WTC11 (cell line): ENCODE results near the gene ASL. TPM values are rescaled to one million over a fixed set of nuclear protein-coding genes. Genes with fewer than 3 reads are reported as not detected.

Experiments used
- ATAC-seq: fragments of 200-7000 bp; cut with Tn5 transposase; 2 replicates; pipeline ENCODE4 v1.10.0; 2021; ENCODE audit warnings: mild to moderate bottlenecking, moderate library complexity
- CTCF ChIA-PET: fragments of 300-600 bp; sonication (Branson Sonifier 250); formaldehyde crosslinking; loops from one replicate; lab custom pipeline; 2021; ENCODE audit warnings: antibody characterized with exemption; lab: Charles Lee
- POLR2A ChIA-PET: fragments of 350-600 bp; sonication (Branson Sonifier 250); formaldehyde crosslinking; loops from one replicate; lab custom pipeline; 2021; ENCODE audit warnings: antibody characterized with exemption; lab: Charles Lee
- DNase-seq: peaks from one replicate; pipeline ENCODE4 v3.0.0; 2021; ENCODE audit warnings: low spot score
- H3K27ac Mint-ChIP-seq: 2 replicates; pipeline ENCODE4 v1.8.0; 2021; ENCODE audit warnings: mixed read lengths
- H3K27me3 Mint-ChIP-seq: 2 replicates; pipeline ENCODE4 v1.8.0; 2021; ENCODE audit warnings: low read depth, mild to moderate bottlenecking, moderate library complexity, mixed read lengths
- H3K36me3 Mint-ChIP-seq: 2 replicates; pipeline ENCODE4 v1.8.0; 2021; ENCODE audit warnings: mixed read lengths
- H3K4me1 Mint-ChIP-seq: 2 replicates; pipeline ENCODE4 v1.8.0; 2022; ENCODE audit warnings: mixed read lengths
- H3K4me3 Mint-ChIP-seq: 2 replicates; pipeline ENCODE4 v1.8.0; 2021; ENCODE audit warnings: mild to moderate bottlenecking, moderate library complexity, mixed read lengths
- H3K9me3 Mint-ChIP-seq: 2 replicates; pipeline ENCODE4 v1.8.0; 2021; ENCODE audit warnings: mixed read lengths
- CDX4 ChIP-seq: fragments of 250-450 bp; sonication (Bioruptor Pico); IDR thresholded peaks from 2 replicates; pipeline ENCODE4 v1.9.0; 2021; ENCODE audit warnings: moderate library complexity, mild to moderate bottlenecking, inconsistent platforms, borderline replicate concordance
- CREB1 ChIP-seq: sonication (generic); formaldehyde crosslinking; IDR thresholded peaks from 2 replicates; pipeline ENCODE4 v1.8.0; 2023; ENCODE audit warnings: mild to moderate bottlenecking, missing genetic modification reagents
- E2F4 ChIP-seq: sonication (generic); formaldehyde crosslinking; IDR thresholded peaks from 2 replicates; pipeline ENCODE4 v1.8.1; 2022; ENCODE audit warnings: low read depth, mild to moderate bottlenecking, moderate library complexity, missing genetic modification reagents, borderline replicate concordance
- ELF4 ChIP-seq: sonication (generic); formaldehyde crosslinking; IDR thresholded peaks from 2 replicates; pipeline ENCODE4 v1.8.1; 2022; ENCODE audit warnings: low read depth, mild to moderate bottlenecking, moderate library complexity, missing genetic modification reagents
- FOXJ3 ChIP-seq: sonication (generic); formaldehyde crosslinking; IDR thresholded peaks from 2 replicates; pipeline ENCODE4 v1.9.0; 2021; ENCODE audit warnings: missing genetic modification reagents, mild to moderate bottlenecking, borderline replicate concordance
- GRHL2 ChIP-seq: fragments of 250-450 bp; sonication (Bioruptor Pico); IDR thresholded peaks from 2 replicates; pipeline ENCODE4 v1.8.0; 2022; ENCODE audit warnings: mild to moderate bottlenecking, moderate library complexity; ENCODE audit not compliant: insufficient replicate concordance, severe bottlenecking
- GTF2I ChIP-seq: fragments of 250-450 bp; sonication (Bioruptor Pico); conservative IDR thresholded peaks from 2 replicates; pipeline ENCODE4 v1.4.0; 2021; ENCODE audit warnings: mild to moderate bottlenecking
- JAZF1 ChIP-seq: fragments of 250-450 bp; sonication (Bioruptor Pico); IDR thresholded peaks from 2 replicates; pipeline ENCODE4 v1.9.0; 2021; ENCODE audit warnings: moderate library complexity, mild to moderate bottlenecking, inconsistent platforms
- NFATC4 ChIP-seq: fragments of 250-450 bp; sonication (Bioruptor Pico); IDR thresholded peaks from 2 replicates; pipeline ENCODE4 v1.9.0; 2021; ENCODE audit warnings: mild to moderate bottlenecking
- NR1H2 ChIP-seq: sonication (generic); formaldehyde crosslinking; IDR thresholded peaks from 2 replicates; pipeline ENCODE4 v1.9.0; 2021; ENCODE audit warnings: mild to moderate bottlenecking, moderate library complexity, missing genetic modification reagents
- PREB ChIP-seq: sonication (generic); formaldehyde crosslinking; IDR thresholded peaks from 2 replicates; pipeline ENCODE4 v1.8.1; 2022; ENCODE audit warnings: mild to moderate bottlenecking, missing genetic modification reagents, moderate library complexity, borderline replicate concordance
- RORB ChIP-seq: fragments of 250-450 bp; sonication (Bioruptor Pico); IDR thresholded peaks from 2 replicates; pipeline ENCODE4 v1.9.0; 2021; ENCODE audit warnings: mild to moderate bottlenecking
- SMAD4 ChIP-seq: sonication (generic); formaldehyde crosslinking; IDR thresholded peaks from 2 replicates; pipeline ENCODE4 v1.8.0; 2022; ENCODE audit warnings: mild to moderate bottlenecking, missing genetic modification reagents
- USF2 ChIP-seq: sonication (generic); formaldehyde crosslinking; IDR thresholded peaks from 2 replicates; pipeline ENCODE4 v1.8.1; 2023; ENCODE audit warnings: mild to moderate bottlenecking, missing genetic modification reagents, moderate library complexity
- ZNF219 ChIP-seq: sonication (generic); formaldehyde crosslinking; IDR thresholded peaks from 2 replicates; pipeline ENCODE4 v1.8.0; 2023; ENCODE audit warnings: missing genetic modification reagents, mild to moderate bottlenecking, borderline replicate concordance
- ZNF263 ChIP-seq: sonication (generic); formaldehyde crosslinking; IDR thresholded peaks from 2 replicates; pipeline ENCODE4 v1.8.1; 2022; ENCODE audit warnings: low read depth, mild to moderate bottlenecking, moderate library complexity, missing genetic modification reagents
- ZNF425 ChIP-seq: fragments of 250-450 bp; sonication (Bioruptor Pico); conservative IDR thresholded peaks from 2 replicates; pipeline ENCODE4 v1.9.0; 2021; ENCODE audit warnings: mild to moderate bottlenecking
- total RNA-seq: library from RNA; stranded (reverse); gene quantifications from 3 replicates; pipeline ENCODE4 v1.2.3, GENCODE V29; 2021
- TF ChIP-seq, protein P1 (sequence below): sonication (generic); formaldehyde crosslinking; IDR thresholded peaks from 2 replicates; pipeline ENCODE4 v1.8.0; 2023; ENCODE audit warnings: mild to moderate bottlenecking, missing genetic modification reagents

Gene ASL
- total RNA-seq, 1 experiment from 2014 or later = 31.9 TPM

DNA sequence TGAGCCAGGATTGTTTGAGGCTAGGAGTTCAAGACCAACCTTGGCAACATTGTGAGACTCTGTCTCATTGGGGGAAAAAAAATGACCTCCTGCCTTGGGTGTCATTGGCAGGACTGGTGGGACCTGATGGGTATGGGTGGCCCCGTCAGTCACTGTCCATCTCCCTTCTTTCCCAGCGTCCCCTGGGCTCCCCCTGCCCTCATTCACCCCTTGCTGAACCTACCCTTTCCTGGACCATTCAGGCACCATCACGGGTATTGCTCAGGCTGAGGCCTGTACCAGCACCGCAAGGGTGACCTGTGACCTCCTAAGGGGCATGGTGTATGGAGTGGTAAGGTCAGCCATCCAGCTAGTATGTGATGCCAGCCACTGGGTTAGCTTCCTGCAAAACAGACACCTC is 19.4 kb downstream of the ASL start:
- Mint-ChIP-seq H3K27ac (no peak overlapping the region), H3K27me3 (no peaks in the 10 kb centered on the region), H3K9me3 (no peaks in the 10 kb centered on the region), H3K4me3 (no peak overlapping the region), H3K36me3 (no peaks in the 10 kb centered on the region), H3K4me1 (peaks cover 5% of the 10 kb centered on the region; the same call in 1 of the 2 replicates)
- ChIA-PET POLR2A (interaction anchor here (0.6 to 0.7 kb wide), 2 partner anchors 13 to 976 kb away, joined by 3 to 5 read pairs; no protein-coding TSS in a partner anchor), CTCF (no interaction called here)
- ATAC-seq = no peak
- DNase-seq = no peak
- TF ChIP-seq GRHL2 (CRISPR knock-in tag) (no peak), NR1H2 (CRISPR knock-in tag) (no peak), ZNF425 (CRISPR knock-in tag) (no peak), ZNF263 (CRISPR knock-in tag) (no peak), PREB (CRISPR knock-in tag) (no peak), CREB1 (CRISPR knock-in tag) (no peak), E2F4 (no peak), ZNF219 (CRISPR knock-in tag) (no peak), GTF2I (CRISPR knock-in tag) (no peak)

GRCh38 chr7:66099232-66099550 is 23.6 kb downstream of the ASL start:
- H3K4me1 Mint-ChIP-seq = peaks cover 8% of the 10 kb centered on the region
- H3K4me3 Mint-ChIP-seq = no peak overlapping the region
- TF ChIP-seq NFATC4 = no peak
- no peak for TF ChIP-seq USF2 (CRISPR knock-in tag)
- TF ChIP-seq ZNF263 (CRISPR knock-in tag) = no peak
- no peak for TF ChIP-seq FOXJ3 (CRISPR knock-in tag)
- no peak for TF ChIP-seq CDX4 (CRISPR knock-in tag)
- TF ChIP-seq RORB = no peak
- TF ChIP-seq JAZF1 (CRISPR knock-in tag) = no peak
- TF ChIP-seq, protein P1, sequence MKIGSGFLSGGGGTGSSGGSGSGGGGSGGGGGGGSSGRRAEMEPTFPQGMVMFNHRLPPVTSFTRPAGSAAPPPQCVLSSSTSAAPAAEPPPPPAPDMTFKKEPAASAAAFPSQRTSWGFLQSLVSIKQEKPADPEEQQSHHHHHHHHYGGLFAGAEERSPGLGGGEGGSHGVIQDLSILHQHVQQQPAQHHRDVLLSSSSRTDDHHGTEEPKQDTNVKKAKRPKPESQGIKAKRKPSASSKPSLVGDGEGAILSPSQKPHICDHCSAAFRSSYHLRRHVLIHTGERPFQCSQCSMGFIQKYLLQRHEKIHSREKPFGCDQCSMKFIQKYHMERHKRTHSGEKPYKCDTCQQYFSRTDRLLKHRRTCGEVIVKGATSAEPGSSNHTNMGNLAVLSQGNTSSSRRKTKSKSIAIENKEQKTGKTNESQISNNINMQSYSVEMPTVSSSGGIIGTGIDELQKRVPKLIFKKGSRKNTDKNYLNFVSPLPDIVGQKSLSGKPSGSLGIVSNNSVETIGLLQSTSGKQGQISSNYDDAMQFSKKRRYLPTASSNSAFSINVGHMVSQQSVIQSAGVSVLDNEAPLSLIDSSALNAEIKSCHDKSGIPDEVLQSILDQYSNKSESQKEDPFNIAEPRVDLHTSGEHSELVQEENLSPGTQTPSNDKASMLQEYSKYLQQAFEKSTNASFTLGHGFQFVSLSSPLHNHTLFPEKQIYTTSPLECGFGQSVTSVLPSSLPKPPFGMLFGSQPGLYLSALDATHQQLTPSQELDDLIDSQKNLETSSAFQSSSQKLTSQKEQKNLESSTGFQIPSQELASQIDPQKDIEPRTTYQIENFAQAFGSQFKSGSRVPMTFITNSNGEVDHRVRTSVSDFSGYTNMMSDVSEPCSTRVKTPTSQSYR (CRISPR knock-in tag) = no peak
- TF ChIP-seq SMAD4 (CRISPR knock-in tag) = no peak
- no peak for TF ChIP-seq ELF4 (CRISPR knock-in tag)
- POLR2A ChIA-PET = no interaction called here
- H3K36me3 Mint-ChIP-seq = no peaks in the 10 kb centered on the region
- CTCF ChIA-PET = no interaction called here
- H3K9me3 Mint-ChIP-seq = no peaks in the 10 kb centered on the region
- DNase-seq (no peak), ATAC-seq (no peak)
- H3K27ac Mint-ChIP-seq = no peak overlapping the region
- H3K27me3 Mint-ChIP-seq = no peaks in the 10 kb centered on the region
